GM12878 (cell line): ENCODE data around the gene MUSTN1. TPM values are rescaled to one million over a fixed set of nuclear protein-coding genes. Genes with fewer than 3 reads are reported as not detected.

Experiments
- ATAC-seq: fragments of 200-7000 bp; cut with Tn5 transposase; 3 replicates; pipeline ENCODE4 v1.9.1; 2020; ENCODE audit warnings: mild to moderate bottlenecking, moderate library complexity
- BruUV-seq: library from RNA; stranded (reverse); fragments of 400-500 nt; replicated peaks from 2 replicates; lab custom pipeline; 2021; lab: Mats Ljungman, UMichigan
- CTCF ChIA-PET: fragments of 300-600 bp; sonication (Branson Sonifier 250); formaldehyde crosslinking; extraction: SDS; loops from one replicate; lab custom pipeline; 2021; ENCODE audit warnings: inconsistent platforms; lab: Yijun Ruan, JAX
- POLR2A ChIA-PET: fragments of 350-600 bp; formaldehyde crosslinking; extraction: SDS; loops from one replicate; lab custom pipeline; 2021; ENCODE audit warnings: inconsistent platforms; lab: Charles Lee
- RAD21 ChIA-PET: fragments of 300-600 bp; sonication (Branson Sonifier 250); formaldehyde crosslinking; loops from one replicate; lab custom pipeline; 2023; ENCODE audit warnings: antibody characterized with exemption; ENCODE audit not compliant: unreplicated experiment; lab: Charles Lee
- SMC1A ChIA-PET: fragments of 300-600 bp; sonication (Branson Sonifier 250); formaldehyde crosslinking; loops from one replicate; lab custom pipeline; 2023; ENCODE audit not compliant: unreplicated experiment, uncharacterized antibody; lab: Charles Lee
- DNase-seq: peaks from one replicate; pipeline ENCODE4 v3.0.0-alpha.2; 2011; ENCODE audit warnings: low read depth, low spot score
- FAIRE-seq: peaks from 3 replicates; lab custom pipeline; 2011; peaks lifted over from hg19 to GRCh38; lab: Jason Lieb, UNC
- H2AFZ ChIP-seq: 2 replicates; pipeline ENCODE4 v1.6.0; 2011; ENCODE audit warnings: low read depth, low read length, control low read depth; ENCODE audit not compliant: control insufficient read depth
- H3K27ac ChIP-seq: 2 replicates; pipeline ENCODE4 v1.5.1; 2011; ENCODE audit warnings: control low read depth; ENCODE audit not compliant: control insufficient read depth, insufficient read depth
- H3K27me3 ChIP-seq, 2 experiments: replicated peaks in 1 of 2; 2 replicates each; pipeline versions ENCODE4 v1.6.0 to v1.6.1; 2011; ENCODE audit warnings: low read length in 1 of 2; ENCODE audit not compliant: control insufficient read depth in 2 of 2, insufficient read depth in 2 of 2
- H3K36me3 ChIP-seq, 2 experiments: 2 replicates each; pipeline ENCODE4 v1.5.1; 2011; ENCODE audit warnings: low read length in 1 of 2; ENCODE audit not compliant: control insufficient read depth in 2 of 2, insufficient read depth in 2 of 2
- H3K4me1 ChIP-seq: 2 replicates; pipeline ENCODE4 v1.6.1; 2011; ENCODE audit warnings: mild to moderate bottlenecking, low read length, moderate library complexity, mixed read lengths; ENCODE audit not compliant: control insufficient read depth, insufficient read depth
- H3K4me2 ChIP-seq: 2 replicates; pipeline ENCODE4 v1.6.0; 2011; ENCODE audit warnings: control low read depth; ENCODE audit not compliant: control insufficient read depth, insufficient read depth
- H3K4me3 ChIP-seq: fragments of 200-600 bp; sonication (generic); 2 replicates; pipeline ENCODE4 v1.5.1; 2016
- H3K79me2 ChIP-seq: 2 replicates; pipeline ENCODE4 v1.6.0; 2011; ENCODE audit warnings: low read length; ENCODE audit not compliant: control insufficient read depth, insufficient read depth
- H3K9ac ChIP-seq: 2 replicates; pipeline ENCODE4 v1.8.0; 2011; ENCODE audit warnings: low read length, control low read depth, mixed read lengths; ENCODE audit not compliant: control insufficient read depth, insufficient read depth
- H3K9me3 ChIP-seq: replicated peaks from 3 replicates; pipeline ENCODE4 v1.5.1; 2011; ENCODE audit warnings: mild to moderate bottlenecking, low read length; ENCODE audit not compliant: control insufficient read depth, insufficient read depth
- H4K20me1 ChIP-seq: 2 replicates; pipeline ENCODE4 v1.6.0; 2011; ENCODE audit not compliant: control insufficient read depth, insufficient read depth
- EZH2 ChIP-seq: IDR thresholded peaks from 2 replicates; pipeline ENCODE4 v1.6.1; 2012; ENCODE audit warnings: low read depth, mild to moderate bottlenecking, control low read depth, inconsistent platforms, low read length, borderline replicate concordance; ENCODE audit not compliant: control insufficient read depth
- JUND ChIP-seq: IDR thresholded peaks from 2 replicates; pipeline ENCODE4 v1.6.1; 2012; ENCODE audit warnings: low read depth, mild to moderate bottlenecking, low read length, improper control_type of control experiment, moderate library complexity
- KAT2A ChIP-seq: conservative IDR thresholded peaks from 2 replicates; pipeline ENCODE4 v1.6.1; 2011; ENCODE audit warnings: low read depth, low read length; ENCODE audit not compliant: control insufficient read depth
- WGBS: methylation state at CpG from one replicate; pipeline ENCODE4 v1.1.6; 2016; ENCODE audit warnings: low lambda C conversion rate; ENCODE audit not compliant: insufficient replicate concordance, insufficient coverage; ENCODE audit errors: missing lambda C conversion rate; 5-methylcytosine and 5-hydroxymethylcytosine counted together
- in situ Hi-C: fragments of 300-500 bp; cut with MboI; formaldehyde crosslinking; loops from 9 replicates; pipeline ENCODE4 v1.14.3; 2018; ENCODE audit warnings: mixed read lengths
- intact Hi-C: fragments of 100-400 bp; cut with micrococcal nuclease; formaldehyde crosslinking; loops from one replicate; pipeline ENCODE4 v1.14.2; 2022; ENCODE audit not compliant: unreplicated experiment
- polyA plus RNA-seq, 11 experiments: library from polyadenylated mRNA; depleted of rRNA in 4 of 11; unstranded in 6 of 11; stranded (reverse) in 5 of 11; fragments of >200 nt; fragmentation: Nextera tagmentation in 4 of 11; fragmentation: Illumina TruSeq in 1 of 11; extraction: Ambion mirVana in 4 of 11; extraction: Trizol in 1 of 11; gene quantifications; 1 replicate in 1 of 11; 2 replicates in 10 of 11; pipeline versions ENCODE4 v1.2.1 to v1.2.3, GENCODE V29; 2011 to 2016; ENCODE audit warnings: inconsistent platforms in 2 of 11, missing spikeins in 2 of 11, low read depth in 1 of 11
- total RNA-seq, 4 experiments: library from RNA; depleted of rRNA in 3 of 4; stranded (reverse); fragments of >200 nt in 3 of 4; fragmentation: Illumina TruSeq in 1 of 4; extraction: Trizol in 1 of 4; gene quantifications; 2 replicates each; pipeline versions ENCODE4 v1.2.1 to v1.2.3, GENCODE V29; 2013 to 2021
- TF ChIP-seq, protein P1 (sequence below): fragments of 450-650 bp; IDR thresholded peaks from 2 replicates; pipeline ENCODE4 v1.6.1; 2017; ENCODE audit warnings: mild to moderate bottlenecking, moderate library complexity

Gene MUSTN1
- total and polyA plus RNA-seq, 10 of the 15 experiments (the other 5 are each of a cell fraction or from before 2014, with no cell fraction given): 0.35 to 4.5 (median 1.2) TPM; not detected in 2

DNA sequence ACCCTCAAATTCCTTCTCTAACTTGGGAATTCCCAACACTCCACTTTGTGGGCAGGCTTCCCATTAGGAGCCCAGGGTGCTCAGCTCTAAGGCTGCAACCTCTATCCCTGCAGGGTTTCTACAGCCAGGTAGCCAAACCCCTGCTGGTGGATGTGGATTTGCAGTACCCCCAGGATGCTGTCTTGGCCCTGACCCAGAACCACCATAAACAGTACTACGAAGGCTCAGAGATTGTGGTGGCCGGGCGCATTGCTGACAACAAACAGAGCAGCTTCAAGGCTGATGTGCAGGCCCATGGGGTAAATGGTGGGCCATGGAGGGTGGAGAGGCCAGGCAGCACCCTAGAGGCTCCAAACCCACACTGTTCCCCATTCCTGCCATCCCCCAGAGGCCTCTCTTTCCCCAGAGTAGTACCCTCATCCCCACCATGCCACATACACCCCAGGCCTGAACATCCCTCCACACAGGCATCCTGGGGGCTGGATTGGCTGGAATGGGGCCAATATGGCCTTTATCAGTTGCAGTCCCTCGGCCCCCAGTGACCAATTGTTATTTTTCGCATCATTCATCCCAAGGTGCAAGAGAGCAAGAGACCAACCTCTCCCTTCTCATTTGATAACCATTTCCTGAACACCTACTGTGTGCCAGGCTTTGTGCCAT lies 49.8 kb downstream of the MUSTN1 start:
- FAIRE-seq (no peak), ATAC-seq (no peak), DNase-seq (no peak)
- no peak overlapping the region for H3K4me2 ChIP-seq
- TF ChIP-seq, protein P1, sequence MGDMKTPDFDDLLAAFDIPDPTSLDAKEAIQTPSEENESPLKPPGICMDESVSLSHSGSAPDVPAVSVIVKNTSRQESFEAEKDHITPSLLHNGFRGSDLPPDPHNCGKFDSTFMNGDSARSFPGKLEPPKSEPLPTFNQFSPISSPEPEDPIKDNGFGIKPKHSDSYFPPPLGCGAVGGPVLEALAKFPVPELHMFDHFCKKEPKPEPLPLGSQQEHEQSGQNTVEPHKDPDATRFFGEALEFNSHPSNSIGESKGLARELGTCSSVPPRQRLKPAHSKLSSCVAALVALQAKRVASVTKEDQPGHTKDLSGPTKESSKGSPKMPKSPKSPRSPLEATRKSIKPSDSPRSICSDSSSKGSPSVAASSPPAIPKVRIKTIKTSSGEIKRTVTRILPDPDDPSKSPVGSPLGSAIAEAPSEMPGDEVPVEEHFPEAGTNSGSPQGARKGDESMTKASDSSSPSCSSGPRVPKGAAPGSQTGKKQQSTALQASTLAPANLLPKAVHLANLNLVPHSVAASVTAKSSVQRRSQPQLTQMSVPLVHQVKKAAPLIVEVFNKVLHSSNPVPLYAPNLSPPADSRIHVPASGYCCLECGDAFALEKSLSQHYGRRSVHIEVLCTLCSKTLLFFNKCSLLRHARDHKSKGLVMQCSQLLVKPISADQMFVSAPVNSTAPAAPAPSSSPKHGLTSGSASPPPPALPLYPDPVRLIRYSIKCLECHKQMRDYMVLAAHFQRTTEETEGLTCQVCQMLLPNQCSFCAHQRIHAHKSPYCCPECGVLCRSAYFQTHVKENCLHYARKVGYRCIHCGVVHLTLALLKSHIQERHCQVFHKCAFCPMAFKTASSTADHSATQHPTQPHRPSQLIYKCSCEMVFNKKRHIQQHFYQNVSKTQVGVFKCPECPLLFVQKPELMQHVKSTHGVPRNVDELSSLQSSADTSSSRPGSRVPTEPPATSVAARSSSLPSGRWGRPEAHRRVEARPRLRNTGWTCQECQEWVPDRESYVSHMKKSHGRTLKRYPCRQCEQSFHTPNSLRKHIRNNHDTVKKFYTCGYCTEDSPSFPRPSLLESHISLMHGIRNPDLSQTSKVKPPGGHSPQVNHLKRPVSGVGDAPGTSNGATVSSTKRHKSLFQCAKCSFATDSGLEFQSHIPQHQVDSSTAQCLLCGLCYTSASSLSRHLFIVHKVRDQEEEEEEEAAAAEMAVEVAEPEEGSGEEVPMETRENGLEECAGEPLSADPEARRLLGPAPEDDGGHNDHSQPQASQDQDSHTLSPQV: no peak
- TF ChIP-seq JUND: no peak
- no peak for TF ChIP-seq EZH2
- TF ChIP-seq KAT2A: no peak
- no peaks in the 10 kb centered on the region for H3K79me2 ChIP-seq
- no peaks in the 10 kb centered on the region for H3K4me1 ChIP-seq
- H3K9ac ChIP-seq: no peak overlapping the region
- POLR2A ChIA-PET: no interaction called here
- intact Hi-C loops: no loop called here
- SMC1A ChIA-PET: no interaction called here
- BruUV-seq: no TSS peak
- no peak overlapping the region for H3K27ac ChIP-seq
- no peaks in the 10 kb centered on the region for H3K9me3 ChIP-seq
- H3K4me3 ChIP-seq: no peak overlapping the region
- CTCF ChIA-PET: interaction anchor here (1.5 kb wide), 1 partner anchor 9 kb away, joined by 6 read pairs; no protein-coding TSS in a partner anchor
- H3K27me3 ChIP-seq: no peaks in the 10 kb centered on the region; a peak in 2 of 4 replicates
- no peak overlapping the region for H2AFZ ChIP-seq
- RAD21 ChIA-PET: no interaction called here
- H4K20me1 ChIP-seq: no peaks in the 10 kb centered on the region
- 40% methylated on average over 5 of the region's 5 CpGs for WGBS
- H3K36me3 ChIP-seq: no peaks in the 10 kb centered on the region
- in situ Hi-C loops: no loop called here
